ENCODE results near the gene ADAMTS1. TPM values are rescaled to one million over a fixed set of nuclear protein-coding genes. Genes with fewer than 3 reads are reported as not detected.
A peak's percentile ranks its signal among the peaks of the same experiment; 100 is the strongest.

The ADAMTS1 gene
- total RNA-seq, 1 donor from 2014 or later: 141 TPM

GRCh38 chr21:26794597-26795411 is 50.4 kb downstream of the ADAMTS1 start:
- H3K9ac ChIP-seq (ENCODE audit: low read length): no peak overlapping the region
- no peak overlapping the region for H2AFZ ChIP-seq (ENCODE audit: low read depth, low read length)
- no peaks in the 10 kb centered on the region for H3K36me3 ChIP-seq (ENCODE audit: insufficient read depth, low read length)
- H3K4me3 ChIP-seq (ENCODE audit: insufficient read depth, low read depth, low read length): no peak overlapping the region
- H3K27ac ChIP-seq (ENCODE audit: low read depth, low read length): no peak overlapping the region
- H3K4me1 ChIP-seq (ENCODE audit: insufficient read depth, low read length): peaks cover 3% of the 10 kb centered on the region
- Mint-ChIP-seq H3K36me3 (ENCODE audit: low read depth, unreplicated experiment) (no peaks in the 10 kb centered on the region), H3K27me3 (ENCODE audit: low read depth, unreplicated experiment) (no peaks in the 10 kb centered on the region), H3K4me1 (ENCODE audit: low read depth, unreplicated experiment) (peaks cover 7% of the 10 kb centered on the region), H3K27ac (ENCODE audit: unreplicated experiment) (no peak overlapping the region), H3K9me3 (ENCODE audit: unreplicated experiment) (no peaks in the 10 kb centered on the region), H3K4me3 (ENCODE audit: unreplicated experiment) (no peak overlapping the region)
- no peaks in the 10 kb centered on the region for H3K27me3 ChIP-seq (ENCODE audit: insufficient read depth, low read length)
- no peaks in the 10 kb centered on the region for H3K79me2 ChIP-seq (ENCODE audit: insufficient read depth, low read length)
- no peaks in the 10 kb centered on the region for H3K9me3 ChIP-seq (ENCODE audit: insufficient read depth, low read depth, low read length)
- peak overlapping the region; percentile 54 for H3K4me2 ChIP-seq (ENCODE audit: low read length)
- FAIRE-seq (no peak), DNase-seq (ENCODE audit: low read depth) (peak; percentile 20)
- TF ChIP-seq EZH2 (IDR thresholded peaks at IDR 0.05; ENCODE audit: insufficient read depth, low read length) (no peak), CTCF (IDR thresholded peaks at IDR 0.05; ENCODE audit: insufficient read depth, low read depth, low read length) (no peak)
- H4K20me1 ChIP-seq (ENCODE audit: insufficient read depth, low read length): no peaks in the 10 kb centered on the region

GRCh38 chr21:26790296-26790695 is 54.9 kb downstream of the ADAMTS1 start:
- FAIRE-seq (no peak), DNase-seq (ENCODE audit: low read depth) (no peak)
- Histone ChIP-seq H3K9me3 (ENCODE audit: insufficient read depth, low read depth, low read length) (no peaks in the 10 kb centered on the region), H3K27ac (ENCODE audit: low read depth, low read length) (no peak overlapping the region), H3K79me2 (ENCODE audit: insufficient read depth, low read length) (no peaks in the 10 kb centered on the region), H3K4me3 (ENCODE audit: insufficient read depth, low read depth, low read length) (no peak overlapping the region), H3K4me2 (ENCODE audit: low read length) (no peak overlapping the region), H3K4me1 (ENCODE audit: insufficient read depth, low read length) (no peaks in the 10 kb centered on the region), H3K27me3 (ENCODE audit: insufficient read depth, low read length) (no peaks in the 10 kb centered on the region), H4K20me1 (ENCODE audit: insufficient read depth, low read length) (no peaks in the 10 kb centered on the region), H2AFZ (ENCODE audit: low read depth, low read length) (no peak overlapping the region), H3K9ac (ENCODE audit: low read length) (no peak overlapping the region), H3K36me3 (ENCODE audit: insufficient read depth, low read length) (no peaks in the 10 kb centered on the region)
- Mint-ChIP-seq H3K36me3 (ENCODE audit: low read depth, unreplicated experiment) (no peaks in the 10 kb centered on the region), H3K4me3 (ENCODE audit: unreplicated experiment) (no peak overlapping the region), H3K9me3 (ENCODE audit: unreplicated experiment) (no peaks in the 10 kb centered on the region), H3K4me1 (ENCODE audit: low read depth, unreplicated experiment) (peaks cover 3% of the 10 kb centered on the region), H3K27me3 (ENCODE audit: low read depth, unreplicated experiment) (peaks cover 2% of the 10 kb centered on the region), H3K27ac (ENCODE audit: unreplicated experiment) (no peak overlapping the region)
- TF ChIP-seq EZH2 (IDR thresholded peaks at IDR 0.05; ENCODE audit: insufficient read depth, low read length) (no peak), CTCF (IDR thresholded peaks at IDR 0.05; ENCODE audit: insufficient read depth, low read depth, low read length) (no peak)

- no peaks in the 10 kb centered on the region for H3K27me3 ChIP-seq (ENCODE audit: insufficient read depth, low read length)
- Mint-ChIP-seq H3K36me3 (ENCODE audit: low read depth, unreplicated experiment) (no peaks in the 10 kb centered on the region), H3K4me1 (ENCODE audit: low read depth, unreplicated experiment) (peaks cover 1% of the 10 kb centered on the region), H3K27me3 (ENCODE audit: low read depth, unreplicated experiment) (peaks cover 3% of the 10 kb centered on the region), H3K9me3 (ENCODE audit: unreplicated experiment) (no peaks in the 10 kb centered on the region), H3K27ac (ENCODE audit: unreplicated experiment) (no peak overlapping the region), H3K4me3 (ENCODE audit: unreplicated experiment) (no peak overlapping the region)
- DNase-seq (ENCODE audit: low read depth) (no peak), FAIRE-seq (no peak)
- H3K9me3 ChIP-seq (ENCODE audit: insufficient read depth, low read depth, low read length): no peaks in the 10 kb centered on the region
- no peak for TF ChIP-seq CTCF (IDR thresholded peaks at IDR 0.05; ENCODE audit: insufficient read depth, low read depth, low read length)
- no peak for TF ChIP-seq EZH2 (IDR thresholded peaks at IDR 0.05; ENCODE audit: insufficient read depth, low read length)
- no peak overlapping the region for H3K27ac ChIP-seq (ENCODE audit: low read depth, low read length)
- no peaks in the 10 kb centered on the region for H4K20me1 ChIP-seq (ENCODE audit: insufficient read depth, low read length)
- no peaks in the 10 kb centered on the region for H3K4me1 ChIP-seq (ENCODE audit: insufficient read depth, low read length)
- no peak overlapping the region for H3K9ac ChIP-seq (ENCODE audit: low read length)
- H3K79me2 ChIP-seq (ENCODE audit: insufficient read depth, low read length): no peaks in the 10 kb centered on the region
- H2AFZ ChIP-seq (ENCODE audit: low read depth, low read length): no peak overlapping the region
- H3K4me2 ChIP-seq (ENCODE audit: low read length): no peak overlapping the region
- H3K36me3 ChIP-seq (ENCODE audit: insufficient read depth, low read length): no peaks in the 10 kb centered on the region
- H3K4me3 ChIP-seq (ENCODE audit: insufficient read depth, low read depth, low read length): no peak overlapping the region
These were observed 56.4 kb downstream of the ADAMTS1 start for GRCh38 chr21:26788790-26789189.

Data from astrocyte (in vitro differentiated cells and primary cell).